ENCODE results near the gene CSHL1.
A peak's percentile ranks its signal among the peaks of the same experiment; 100 is the strongest.

CSHL1 gene

DNA sequence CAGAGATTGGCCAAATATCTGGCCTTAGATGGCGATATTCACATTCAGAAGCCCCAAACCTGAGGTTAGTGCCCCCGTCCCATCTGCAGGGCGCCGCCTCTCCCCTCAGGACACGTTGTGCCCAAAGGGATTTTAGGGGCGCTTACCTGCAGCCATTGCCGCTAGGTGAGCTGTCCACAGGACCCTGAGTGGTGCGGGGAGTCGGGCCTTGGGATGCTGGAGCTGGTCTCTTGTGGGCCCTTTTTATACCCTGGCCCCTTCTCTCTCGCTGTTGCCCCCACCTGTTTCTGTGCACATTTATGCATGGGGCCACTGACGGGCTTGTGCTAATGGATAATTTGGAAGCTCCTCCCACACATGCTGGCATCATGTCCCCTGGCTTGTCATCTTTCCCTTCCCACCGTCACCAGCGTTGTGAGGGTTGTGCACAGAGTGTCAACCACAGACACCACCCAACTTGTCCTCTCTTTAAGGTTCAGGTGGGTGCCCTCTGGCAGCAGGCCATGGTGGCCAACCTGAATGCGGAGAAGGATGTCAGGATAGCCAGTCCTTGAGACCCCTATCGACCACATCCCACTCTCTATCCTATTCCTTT, at the start of gene CSHL1:
Gene CSHL1, minus strand, starts transcription at position 218 of the 595 bp plus-strand sequence. Its CDS starts 62 bp downstream, at position 156.
- DNase-seq (ENCODE audit: low spot score) = no peak

DNA sequence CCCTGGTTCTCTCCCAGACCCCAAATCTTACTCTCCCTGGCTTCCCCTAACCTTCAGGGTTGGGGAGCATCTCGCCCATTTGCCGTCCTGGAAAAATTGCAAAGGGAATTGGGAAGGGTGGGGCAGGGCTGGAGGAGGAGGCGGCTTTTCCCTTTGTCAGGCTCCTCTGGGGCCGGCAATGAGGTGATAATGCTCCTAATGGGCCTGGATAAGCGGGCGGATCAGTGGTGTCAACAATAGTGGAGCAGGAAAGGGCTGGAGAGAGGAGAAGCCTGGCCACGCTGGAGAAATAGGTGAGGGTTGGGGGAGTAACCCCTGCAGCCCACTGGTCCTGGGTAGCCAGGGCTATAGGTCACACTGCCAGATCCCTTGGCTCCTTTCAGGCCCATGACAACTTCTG, 49.4 kb upstream of the CSHL1 start:
- DNase-seq (ENCODE audit: low spot score) = no peak

DNA sequence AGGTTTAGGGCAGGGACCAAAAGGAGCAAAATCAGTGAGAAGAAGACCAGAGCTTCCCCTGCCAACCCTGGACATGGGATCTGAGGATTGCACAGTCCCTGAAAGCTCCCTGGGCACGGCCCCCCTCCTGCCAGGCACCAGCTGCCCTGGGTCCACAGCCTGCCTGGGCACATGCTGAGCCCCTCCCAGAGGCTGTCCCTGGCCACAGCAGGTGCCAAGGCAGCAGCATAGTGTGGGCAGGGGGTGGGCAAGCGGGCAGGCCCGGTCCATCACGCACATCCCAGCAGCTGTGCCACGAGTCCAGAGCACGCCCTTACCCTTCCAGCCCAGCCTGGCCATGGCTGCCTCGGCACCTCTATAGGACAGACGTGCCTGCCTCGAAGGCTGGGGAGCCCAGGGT, 48.9 kb upstream of the CSHL1 start:
- DNase-seq (ENCODE audit: low spot score) = no peak

DNA sequence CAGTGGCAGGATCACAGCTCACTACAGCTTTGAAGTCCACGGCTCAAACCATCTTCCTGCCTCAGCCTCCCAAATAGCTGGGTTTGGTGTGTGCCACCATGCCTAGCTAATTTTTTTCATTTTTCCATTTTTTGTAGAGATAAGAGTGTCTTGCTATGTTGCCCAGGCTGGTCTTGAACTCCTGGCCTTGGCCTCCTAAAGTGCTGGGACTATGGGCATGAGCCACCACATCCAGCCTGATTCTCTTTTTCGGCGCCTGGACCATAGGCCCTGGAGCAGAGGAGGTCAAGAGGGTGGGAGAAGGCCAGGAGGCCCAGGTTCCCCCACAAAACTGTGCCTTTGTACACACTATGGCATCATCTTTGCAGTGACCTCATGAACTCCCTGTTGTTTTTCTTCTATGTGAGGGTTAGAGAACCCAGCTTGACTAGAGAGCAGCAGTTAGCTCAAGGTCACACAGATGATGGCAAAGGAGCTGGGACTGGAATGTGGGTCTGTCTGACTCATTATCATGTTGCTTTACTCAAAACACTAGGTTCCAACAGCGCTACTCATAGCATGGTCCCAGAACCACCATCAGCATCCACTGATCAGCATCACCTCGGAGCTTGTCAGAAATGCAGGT, 45.4 kb upstream of the CSHL1 start:
- DNase-seq (ENCODE audit: low spot score) = no peak

DNA sequence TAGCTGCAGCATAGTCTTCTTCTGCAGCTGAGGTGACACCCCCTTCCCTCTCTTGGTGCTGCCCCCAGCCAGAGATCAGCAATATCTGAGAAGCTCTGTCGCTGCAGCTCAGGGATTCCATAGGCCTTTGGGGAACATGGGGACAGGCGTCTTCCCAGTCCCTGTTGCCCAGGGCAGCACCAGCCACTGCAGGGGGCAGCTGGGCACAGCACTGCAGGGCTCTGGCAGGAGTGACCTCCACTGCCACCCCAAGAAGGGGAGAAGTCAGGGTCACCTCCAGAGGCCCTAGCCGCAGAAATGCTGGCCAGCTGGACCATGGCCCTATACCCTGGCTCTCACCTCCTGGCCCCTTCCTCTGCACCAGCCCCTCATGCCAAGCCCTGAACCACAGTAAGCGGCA, 44.7 kb upstream of the CSHL1 start:
- no peak for DNase-seq (ENCODE audit: low spot score)

DNA sequence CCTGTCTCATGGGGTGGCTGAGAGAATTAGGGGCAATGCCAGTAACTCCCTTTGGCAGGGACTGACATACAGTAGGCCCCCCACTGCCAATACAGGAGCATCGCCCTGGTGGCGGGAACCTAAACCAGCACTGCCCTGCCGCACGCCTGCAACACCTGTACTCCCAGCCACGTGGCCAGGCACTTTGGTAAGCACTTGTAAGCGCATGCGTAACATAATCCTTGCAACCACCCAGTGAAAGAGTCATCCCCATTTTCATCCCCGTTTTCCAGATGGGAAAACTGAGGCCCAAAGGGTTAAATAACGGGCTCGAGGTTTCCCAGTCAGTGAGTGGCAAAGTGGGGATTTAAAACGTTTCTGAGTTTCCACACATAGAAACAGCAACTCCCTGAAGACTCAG, 44.2 kb upstream of the CSHL1 start:
- no peak for DNase-seq (ENCODE audit: low spot score)

DNA sequence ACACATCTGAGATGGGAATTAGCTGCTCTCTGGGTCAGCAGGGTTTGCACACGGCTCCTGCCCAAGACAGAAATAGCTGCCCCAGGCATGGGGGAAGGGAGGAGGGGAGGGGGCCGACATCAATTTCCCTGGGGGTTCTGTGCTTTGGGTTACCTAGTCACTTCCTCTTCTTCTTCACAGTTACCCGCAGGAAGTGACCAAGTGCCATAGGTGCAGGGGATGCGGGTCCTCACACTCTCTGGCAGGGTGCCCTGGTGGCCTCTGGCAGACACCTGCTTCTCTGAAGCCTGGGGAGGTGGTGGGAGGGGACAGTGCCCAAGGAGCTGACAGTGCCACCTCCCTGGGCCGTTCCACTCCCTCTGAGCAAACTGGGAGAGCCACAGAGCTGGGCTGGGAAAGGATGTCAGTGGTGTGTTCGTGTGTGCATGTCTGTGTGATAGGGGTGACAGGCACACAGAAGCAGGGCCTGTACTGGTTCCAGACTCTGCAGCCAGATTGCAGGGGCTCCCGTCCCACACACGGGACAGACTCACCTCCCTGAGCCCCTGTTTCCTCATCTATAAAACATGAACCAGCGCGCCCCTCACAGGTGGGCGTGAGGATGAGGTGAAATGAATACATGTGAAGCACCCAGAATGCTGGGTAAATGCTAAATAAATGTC, 43.5 kb upstream of the CSHL1 start:
- DNase-seq (ENCODE audit: low spot score) = peak; percentile 24

DNA sequence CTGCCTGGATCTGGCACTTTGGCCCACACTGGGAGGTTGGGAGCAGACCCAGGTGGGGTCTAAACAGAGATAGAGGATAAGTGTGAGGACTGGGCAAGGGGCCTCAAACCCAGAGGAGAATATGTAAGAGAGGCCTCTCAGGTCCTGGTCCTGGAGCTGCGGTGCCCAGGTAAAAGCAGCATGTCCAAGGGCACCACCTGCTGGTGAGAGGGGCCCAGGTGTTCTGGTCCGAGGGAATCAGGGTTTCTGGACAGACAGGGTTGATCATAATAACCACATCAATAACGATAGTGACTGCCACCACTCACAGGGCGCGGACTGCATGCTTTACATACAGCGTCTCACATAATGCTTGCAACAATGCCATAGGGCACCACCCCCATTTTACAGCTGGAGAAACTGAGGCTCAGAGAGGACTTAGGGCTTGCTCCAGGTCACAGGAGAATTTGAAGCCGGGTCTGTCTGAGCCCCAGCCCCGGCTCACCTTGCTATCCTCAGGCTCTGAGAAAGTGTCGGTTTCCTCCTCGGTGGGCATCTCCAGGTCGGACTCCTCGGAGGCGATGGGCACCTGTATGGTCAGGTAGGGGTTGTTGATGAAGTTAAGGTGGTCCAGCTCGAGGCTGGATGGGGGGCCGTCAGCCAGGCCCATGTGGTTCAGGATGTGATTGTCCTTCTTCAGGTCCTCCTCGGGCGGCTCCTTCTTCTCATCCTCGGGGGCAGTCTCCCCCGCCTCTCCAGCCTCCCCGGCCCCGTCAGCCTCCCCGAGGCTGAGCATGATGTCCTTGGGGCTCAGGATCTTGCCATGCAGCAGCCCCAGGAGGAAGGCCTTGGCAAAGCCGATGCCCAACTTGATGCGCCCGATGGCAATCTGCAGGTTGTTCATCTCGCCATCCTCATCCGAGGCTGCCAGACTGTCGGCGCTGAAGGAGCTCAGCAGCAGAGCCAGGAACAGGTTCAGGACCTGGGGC, 40.2 kb upstream of the CSHL1 start:
- DNase-seq (ENCODE audit: low spot score) = peak; percentile 47

DNA sequence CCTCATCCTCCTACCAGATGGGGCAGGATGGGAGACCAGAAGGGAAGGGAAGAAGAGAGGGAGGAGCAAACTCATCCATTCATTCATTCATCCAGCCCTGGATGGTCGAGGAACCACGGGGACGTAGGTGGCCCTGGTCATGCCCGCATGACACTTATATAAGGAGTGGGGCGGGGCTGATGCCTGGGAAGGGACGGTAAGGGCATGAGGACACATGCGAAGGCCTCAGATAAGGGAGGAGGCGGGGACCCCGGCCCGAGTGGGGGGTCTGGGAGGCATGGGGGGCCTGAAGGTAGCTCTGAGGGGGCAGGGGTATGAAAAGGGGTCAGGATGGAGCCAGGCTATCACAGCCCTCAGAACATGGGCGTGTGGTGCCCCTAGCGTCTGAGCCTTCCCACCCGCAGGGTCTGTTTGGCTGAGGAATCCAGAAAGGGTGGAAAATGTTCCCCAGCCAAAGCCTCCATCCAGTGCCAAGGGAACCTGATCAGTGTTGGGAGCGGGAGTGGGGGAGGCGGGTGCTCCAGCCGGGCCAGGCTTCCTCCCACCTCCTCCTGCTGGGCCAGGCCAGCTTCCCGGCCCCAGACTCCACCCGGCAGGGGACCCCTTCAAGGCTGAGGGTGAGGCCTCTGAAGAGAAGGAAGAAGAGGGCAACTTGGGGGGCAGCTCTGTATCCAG, 38.7 kb upstream of the CSHL1 start:
- DNase-seq (ENCODE audit: low spot score) = no peak

DNA sequence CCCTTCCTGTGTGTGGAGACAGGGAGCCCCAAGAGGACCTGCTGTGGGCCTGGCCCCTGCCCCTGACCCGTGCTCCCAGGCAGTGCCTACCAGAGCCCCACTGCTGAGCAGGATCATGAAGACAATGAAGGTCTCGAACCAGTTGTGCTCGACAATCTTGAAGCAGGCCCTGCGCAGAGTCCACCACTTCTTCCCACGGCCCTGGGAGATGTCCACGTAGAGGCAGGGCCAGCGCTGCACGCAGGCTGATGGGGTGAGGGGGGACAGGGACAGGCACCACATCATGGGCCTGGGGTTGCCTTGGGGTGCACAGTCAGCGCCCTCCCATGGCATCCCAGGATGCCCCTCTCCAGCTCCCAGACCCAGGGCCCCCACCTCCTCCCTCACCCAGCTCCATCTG, 37.5 kb upstream of the CSHL1 start:
- DNase-seq (ENCODE audit: low spot score) = no peak

DNA sequence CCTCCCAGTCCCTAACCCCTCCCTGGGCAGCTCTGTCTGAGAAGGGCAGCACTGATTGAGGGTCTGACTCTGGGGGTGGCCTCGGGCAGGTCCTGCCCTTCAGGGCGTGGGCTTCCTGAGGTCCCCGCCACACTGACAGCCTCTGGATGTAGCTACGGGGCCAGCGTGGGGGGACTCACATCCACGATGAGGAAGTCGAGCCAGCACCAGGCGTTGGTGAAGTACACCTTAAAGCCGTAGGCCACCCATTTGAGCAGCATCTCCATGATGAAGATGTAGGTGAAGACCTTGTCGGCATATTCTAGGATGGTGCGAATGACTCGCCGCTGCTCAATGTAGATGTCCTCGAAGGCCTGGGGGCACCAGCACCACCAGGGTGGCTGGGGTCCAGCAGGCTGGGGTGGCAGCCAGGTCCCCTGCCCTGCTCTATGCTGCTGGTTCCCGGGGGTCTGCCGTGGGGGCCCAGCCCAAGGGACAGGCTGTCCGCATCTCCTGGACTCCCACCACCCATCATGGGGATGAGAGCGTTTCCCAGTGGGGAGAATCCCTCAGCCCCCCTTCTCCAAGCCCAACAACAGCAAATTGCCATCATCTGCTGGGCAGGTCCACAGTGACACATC, 36.8 kb upstream of the CSHL1 start:
- no peak for DNase-seq (ENCODE audit: low spot score)

DNA sequence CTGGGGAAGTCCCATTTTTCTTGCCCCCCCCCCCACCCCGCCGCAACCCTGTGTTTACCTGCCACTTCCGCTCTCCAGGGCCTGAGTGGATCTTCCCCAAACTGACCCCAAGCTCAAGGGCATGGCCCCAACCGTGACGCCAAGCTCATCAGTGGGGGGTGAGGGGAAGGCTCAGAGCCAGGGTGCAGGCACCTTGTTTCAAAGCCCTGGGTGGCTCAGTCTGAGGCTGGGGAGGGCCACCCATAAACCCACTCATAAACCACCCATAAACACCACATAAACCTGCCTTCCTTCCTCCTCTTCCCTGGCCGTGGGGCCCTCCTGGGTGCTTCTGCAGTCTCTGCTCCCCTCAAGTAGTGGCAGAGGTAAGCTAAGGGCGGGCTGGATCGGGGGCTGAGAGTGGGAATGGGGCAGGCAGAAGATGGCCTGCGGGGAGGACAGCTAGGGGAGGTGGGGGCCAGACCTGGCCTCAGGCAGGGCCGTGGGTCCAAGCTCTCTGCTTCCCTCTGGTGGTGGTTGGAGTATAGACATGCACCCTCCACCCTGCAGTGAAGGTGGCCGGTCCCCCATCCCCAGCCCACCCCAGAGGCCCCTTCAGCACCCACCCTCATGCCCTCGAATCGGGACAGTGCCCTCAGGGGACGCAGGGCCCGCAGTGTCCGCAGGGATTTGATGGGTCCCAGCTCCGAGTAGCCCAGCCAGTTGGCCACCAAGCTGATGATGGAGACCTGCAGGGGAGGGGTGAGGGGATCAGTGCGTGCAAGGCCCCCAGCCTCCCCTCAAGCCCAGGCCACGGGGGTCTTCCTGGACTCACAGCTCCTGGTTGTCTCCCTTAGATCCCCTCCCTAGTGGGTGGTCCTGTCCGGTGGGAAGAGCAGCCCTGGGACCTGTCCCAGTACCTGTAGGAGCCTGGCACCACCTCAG, 35.6 kb upstream of the CSHL1 start:
- peak; percentile 66 for DNase-seq (ENCODE audit: low spot score)

DNA sequence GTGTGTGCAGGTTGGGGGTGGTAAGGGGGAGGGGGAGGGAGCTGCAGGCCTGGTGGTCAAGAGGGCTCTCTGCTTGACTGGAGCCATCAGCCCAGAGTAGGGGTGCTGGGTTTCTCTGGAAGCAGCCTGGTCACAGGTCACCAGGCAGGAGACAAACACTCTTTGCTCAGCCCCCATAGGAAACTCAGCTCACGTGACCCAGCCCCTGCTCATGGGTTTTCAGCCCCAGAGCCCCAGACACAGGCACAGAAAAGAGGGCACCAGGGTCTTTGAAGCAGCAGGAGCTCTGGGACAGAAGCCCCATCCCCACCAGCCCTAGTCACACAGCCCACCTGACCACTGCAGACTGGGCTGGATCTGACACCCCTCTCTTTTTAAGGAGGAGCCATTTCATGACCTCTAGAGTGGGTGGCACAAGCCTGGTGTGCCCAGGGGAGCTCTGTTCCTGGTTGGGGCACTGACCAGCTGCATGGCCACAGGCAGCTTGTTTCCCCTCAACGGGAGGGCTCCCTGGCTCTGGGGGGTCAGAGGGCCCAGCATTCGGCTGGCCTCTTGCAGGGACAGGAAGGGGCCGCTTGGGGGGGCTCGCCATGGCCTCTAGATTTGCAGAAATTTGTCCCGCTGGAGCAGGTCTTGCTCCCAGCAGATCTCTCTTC, 34.9 kb upstream of the CSHL1 start:
- DNase-seq (ENCODE audit: low spot score) = no peak

DNA sequence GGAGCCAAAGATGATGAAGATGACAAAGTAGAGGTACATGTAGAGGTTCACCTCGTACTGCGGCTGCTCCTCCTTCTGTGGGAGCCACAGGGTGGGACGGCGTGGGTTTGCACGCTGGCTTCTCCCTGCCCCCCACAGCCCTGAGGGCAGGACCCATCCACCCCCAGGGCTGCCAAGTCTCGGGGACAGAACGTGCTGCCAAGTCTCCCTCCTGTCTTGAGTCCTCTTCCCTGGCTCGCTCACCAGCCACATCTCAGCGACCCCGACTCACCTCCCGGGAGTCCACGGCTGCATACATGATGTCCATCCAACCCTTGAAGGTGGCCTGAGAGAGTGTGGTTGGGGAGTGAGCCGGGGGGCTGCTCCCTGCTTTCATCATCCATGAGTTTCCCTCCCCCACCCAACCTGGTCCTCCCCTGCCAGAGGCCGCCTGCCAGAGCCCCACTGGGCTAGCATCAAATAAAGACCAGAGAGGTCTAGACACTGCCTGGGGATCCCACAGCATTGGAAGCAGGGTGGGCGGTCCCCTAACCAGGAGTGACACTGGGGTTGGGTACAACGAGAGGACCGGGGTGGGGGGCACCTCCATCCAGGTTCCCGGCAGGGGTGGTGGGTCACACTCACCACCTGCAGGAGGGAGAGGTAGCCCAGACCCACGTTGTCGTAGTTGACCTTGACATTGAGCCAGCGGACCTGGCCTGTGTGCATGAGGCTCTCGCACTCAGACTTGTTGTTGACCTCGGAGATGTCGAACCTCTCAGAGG, 33.9 kb upstream of the CSHL1 start:
- DNase-seq (ENCODE audit: low spot score) = no peak

DNA sequence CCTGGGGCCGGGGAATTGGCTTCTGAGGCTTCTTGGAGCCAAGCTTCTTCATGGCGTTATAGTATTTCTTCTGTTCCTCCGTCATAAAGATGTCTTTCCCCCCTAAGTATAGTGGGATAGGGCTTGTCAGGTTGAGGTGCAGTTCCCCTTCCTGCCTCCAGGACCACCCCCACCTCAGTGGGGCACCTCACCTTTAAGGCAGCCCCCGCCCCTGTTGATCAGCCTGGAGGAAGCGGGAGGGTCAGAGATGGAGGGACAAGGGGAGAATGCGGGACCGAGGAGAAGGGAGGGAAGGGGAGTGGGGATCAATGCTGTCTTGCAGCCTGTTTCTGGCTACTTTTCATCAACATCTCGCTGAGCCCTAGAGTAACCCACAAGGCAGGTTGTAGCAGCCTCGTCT, 32.7 kb upstream of the CSHL1 start:
- DNase-seq (ENCODE audit: low spot score) = no peak

DNA sequence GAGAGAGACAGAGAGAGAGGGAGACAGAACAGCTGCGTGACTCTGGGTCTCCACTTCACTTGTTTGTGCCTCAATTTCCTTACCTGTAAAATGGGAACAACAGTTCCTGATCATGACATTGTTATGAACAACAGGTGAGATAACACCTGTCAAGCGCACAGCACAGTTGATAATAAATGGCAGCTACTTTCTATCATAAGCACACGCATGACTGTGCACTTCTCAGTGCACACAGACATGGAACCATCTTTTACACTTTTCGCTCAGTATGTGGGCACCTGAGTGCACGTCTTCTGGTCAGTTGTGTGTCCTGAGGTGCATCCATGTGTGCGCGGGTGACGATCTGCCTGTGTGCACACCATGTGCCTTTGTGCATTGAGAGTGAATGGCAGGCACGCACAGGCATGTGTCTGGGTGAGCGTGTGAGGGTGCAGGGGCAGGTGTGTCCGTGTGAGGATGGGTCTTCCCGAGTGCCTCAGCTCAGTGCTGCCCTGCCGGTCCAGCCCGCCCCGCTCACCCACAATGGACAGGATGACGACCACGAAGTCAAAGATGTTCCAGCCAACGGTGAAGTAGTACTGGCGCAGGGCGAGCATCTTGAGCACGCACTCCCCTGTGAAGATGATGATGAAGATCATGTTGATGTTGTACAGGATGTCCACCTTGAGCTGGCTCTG, 31.4 kb upstream of the CSHL1 start:
- no peak for DNase-seq (ENCODE audit: low spot score)

DNA sequence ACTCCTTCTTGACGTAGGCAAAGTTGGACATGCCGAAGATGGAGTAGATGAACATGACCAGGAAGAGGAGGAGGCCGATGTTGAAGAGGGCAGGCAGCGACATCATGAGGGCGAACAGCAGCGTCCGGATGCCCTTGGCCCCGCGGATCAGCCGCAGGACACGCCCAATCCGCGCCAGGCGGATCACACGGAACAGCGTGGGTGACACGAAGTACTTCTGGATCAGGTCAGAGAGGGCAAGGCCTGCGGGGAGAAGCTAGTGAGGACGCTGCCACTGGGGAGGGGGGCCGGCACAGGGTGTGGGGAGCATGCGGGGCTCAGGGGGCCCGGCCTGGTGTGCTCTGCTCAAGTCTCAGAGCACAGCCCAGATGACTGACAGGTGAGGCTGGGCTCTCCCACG, 30.7 kb upstream of the CSHL1 start:
- no peak for DNase-seq (ENCODE audit: low spot score)

DNA sequence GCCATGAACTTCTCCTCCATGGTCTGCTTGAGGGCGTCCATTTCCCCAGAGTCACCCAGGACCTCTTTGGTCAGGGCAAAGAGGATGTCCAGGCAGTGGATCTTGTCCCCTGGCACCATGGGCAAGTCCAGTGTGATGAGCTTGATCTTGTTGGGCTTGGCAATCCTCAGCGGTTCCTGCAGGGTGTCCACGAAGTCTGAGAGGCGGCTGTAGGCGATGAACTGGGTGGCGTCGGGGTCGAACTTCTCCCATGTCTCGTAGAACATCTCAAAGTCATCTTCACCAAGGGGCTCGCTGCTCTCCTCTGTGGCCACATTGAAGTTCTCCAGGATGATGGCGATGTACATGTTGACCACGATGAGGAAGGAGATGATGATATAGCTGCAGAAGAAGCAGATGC, 30.1 kb upstream of the CSHL1 start:
- no peak for DNase-seq (ENCODE audit: low spot score)

DNA sequence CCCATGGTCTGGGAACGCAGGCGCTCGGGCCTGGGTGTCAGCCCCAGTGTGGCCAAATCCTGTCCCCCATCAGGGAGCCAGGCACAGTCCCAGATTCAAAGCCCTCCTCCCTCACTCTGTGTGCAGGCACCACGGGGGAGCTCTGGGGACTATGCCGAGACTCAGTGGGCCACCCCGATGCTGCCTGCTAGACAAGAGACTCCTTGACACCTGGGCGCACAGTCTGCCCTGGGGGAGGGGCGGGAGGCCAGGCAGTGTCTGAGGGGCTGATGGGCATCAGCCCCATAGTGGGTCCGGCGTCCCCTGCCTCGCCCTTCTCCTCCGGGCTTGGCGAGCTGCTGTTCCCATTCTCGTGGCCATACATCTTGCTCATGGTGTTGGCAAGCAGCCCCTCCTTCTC, 29.5 kb upstream of the CSHL1 start:
- no peak for DNase-seq (ENCODE audit: low spot score)

Measured in CD4-positive, alpha-beta T cell treated with Interleukin-2 at 100 ng/mL for 4 hours (primary cell).